Esophagus muscularis mucosa (tissue), 3 donors: ENCODE measurements around the gene STAC.

ENCODE experiments used
- POLR2A ChIP-seq: fragments of 450-650 bp; IDR thresholded peaks from one replicate; pipeline ENCODE4 v1.6.1; 2017; ENCODE audit warnings: antibody characterized with exemption, moderate library complexity, mild to moderate bottlenecking, low read depth
- TF ChIP-seq, protein P1 (sequence below), 3 experiments: fragments of 200-600 bp in 2 of 3; fragments of 450-650 bp in 1 of 3; sonication (generic) in 2 of 3; IDR thresholded peaks; one replicate each; pipeline ENCODE4 v1.5.1; 2017 to 2019; ENCODE audit warnings: antibody characterized with exemption in 3 of 3, mild to moderate bottlenecking in 2 of 3, moderate library complexity in 1 of 3

DNA sequence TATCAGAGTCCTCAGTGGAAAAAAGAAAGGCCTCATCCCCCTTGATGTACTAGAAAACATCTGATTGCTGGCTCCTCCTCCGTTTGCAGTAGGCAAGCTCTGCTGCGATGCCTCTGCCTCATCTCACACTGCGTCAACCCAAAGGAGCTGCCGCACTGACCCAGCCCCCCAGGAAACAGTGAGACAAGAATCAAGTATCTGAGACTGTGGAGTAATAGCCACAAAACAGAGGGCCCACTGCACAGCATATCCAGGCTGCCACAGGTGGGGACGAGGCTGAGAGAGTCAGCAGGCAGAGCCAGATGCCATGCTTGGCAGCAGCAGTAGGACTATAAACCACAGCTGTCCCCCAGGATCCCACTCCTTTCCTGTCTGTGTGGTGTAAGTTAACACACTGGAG is 165.9 kb downstream of the STAC start:
- TF ChIP-seq, protein P1, sequence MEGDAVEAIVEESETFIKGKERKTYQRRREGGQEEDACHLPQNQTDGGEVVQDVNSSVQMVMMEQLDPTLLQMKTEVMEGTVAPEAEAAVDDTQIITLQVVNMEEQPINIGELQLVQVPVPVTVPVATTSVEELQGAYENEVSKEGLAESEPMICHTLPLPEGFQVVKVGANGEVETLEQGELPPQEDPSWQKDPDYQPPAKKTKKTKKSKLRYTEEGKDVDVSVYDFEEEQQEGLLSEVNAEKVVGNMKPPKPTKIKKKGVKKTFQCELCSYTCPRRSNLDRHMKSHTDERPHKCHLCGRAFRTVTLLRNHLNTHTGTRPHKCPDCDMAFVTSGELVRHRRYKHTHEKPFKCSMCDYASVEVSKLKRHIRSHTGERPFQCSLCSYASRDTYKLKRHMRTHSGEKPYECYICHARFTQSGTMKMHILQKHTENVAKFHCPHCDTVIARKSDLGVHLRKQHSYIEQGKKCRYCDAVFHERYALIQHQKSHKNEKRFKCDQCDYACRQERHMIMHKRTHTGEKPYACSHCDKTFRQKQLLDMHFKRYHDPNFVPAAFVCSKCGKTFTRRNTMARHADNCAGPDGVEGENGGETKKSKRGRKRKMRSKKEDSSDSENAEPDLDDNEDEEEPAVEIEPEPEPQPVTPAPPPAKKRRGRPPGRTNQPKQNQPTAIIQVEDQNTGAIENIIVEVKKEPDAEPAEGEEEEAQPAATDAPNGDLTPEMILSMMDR (IDR thresholded peaks at IDR 0.05), result no peak
- TF ChIP-seq POLR2A, result no peak
